ENCODE results near the gene C1orf105.

GRCh38 chr1:172485626-172486025, 65.1 kb downstream of the C1orf105 start:
- TF ChIP-seq POLR2A (IDR thresholded peaks at IDR 0.05) (no peak), CTCF (IDR thresholded peaks at IDR 0.05) (no peak)

All from esophagus squamous epithelium (tissue), 4 donors.